Measurements from ENCODE around the gene TMEM43.

DNA sequence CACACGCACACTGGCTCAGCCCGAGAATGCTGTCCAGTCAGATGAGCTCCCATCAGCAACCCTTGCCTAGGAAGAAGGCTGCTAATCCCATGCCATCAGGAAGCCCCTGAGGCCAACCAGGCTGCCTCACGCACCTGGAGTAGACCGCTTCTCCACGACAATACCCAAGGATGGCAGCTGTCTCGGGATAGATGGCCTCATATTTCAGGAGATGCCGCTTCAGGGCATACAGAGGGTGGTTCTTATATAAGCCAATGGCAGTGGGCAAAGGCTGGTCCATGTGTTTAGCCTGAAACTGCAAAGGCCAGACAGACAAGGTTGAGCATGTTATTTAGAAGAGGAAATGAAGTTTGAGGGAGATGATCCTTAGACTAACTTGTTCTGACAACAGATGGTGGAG, 31.3 kb downstream of the TMEM43 start:
- TF ChIP-seq, protein P1, sequence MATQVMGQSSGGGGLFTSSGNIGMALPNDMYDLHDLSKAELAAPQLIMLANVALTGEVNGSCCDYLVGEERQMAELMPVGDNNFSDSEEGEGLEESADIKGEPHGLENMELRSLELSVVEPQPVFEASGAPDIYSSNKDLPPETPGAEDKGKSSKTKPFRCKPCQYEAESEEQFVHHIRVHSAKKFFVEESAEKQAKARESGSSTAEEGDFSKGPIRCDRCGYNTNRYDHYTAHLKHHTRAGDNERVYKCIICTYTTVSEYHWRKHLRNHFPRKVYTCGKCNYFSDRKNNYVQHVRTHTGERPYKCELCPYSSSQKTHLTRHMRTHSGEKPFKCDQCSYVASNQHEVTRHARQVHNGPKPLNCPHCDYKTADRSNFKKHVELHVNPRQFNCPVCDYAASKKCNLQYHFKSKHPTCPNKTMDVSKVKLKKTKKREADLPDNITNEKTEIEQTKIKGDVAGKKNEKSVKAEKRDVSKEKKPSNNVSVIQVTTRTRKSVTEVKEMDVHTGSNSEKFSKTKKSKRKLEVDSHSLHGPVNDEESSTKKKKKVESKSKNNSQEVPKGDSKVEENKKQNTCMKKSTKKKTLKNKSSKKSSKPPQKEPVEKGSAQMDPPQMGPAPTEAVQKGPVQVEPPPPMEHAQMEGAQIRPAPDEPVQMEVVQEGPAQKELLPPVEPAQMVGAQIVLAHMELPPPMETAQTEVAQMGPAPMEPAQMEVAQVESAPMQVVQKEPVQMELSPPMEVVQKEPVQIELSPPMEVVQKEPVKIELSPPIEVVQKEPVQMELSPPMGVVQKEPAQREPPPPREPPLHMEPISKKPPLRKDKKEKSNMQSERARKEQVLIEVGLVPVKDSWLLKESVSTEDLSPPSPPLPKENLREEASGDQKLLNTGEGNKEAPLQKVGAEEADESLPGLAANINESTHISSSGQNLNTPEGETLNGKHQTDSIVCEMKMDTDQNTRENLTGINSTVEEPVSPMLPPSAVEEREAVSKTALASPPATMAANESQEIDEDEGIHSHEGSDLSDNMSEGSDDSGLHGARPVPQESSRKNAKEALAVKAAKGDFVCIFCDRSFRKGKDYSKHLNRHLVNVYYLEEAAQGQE (tag by site-specific recombination; IDR thresholded peaks at IDR 0.05), result no peak
- TF ChIP-seq ZNF184 (tag by site-specific recombination; IDR thresholded peaks at IDR 0.05) (no peak), IKZF3 (tag by site-specific recombination; IDR thresholded peaks at IDR 0.05) (no peak), ZNF768 (tag by site-specific recombination; IDR thresholded peaks at IDR 0.05) (no peak), ZBTB17 (tag by site-specific recombination; IDR thresholded peaks at IDR 0.05) (no peak), ZSCAN30 (tag by site-specific recombination; IDR thresholded peaks at IDR 0.05) (no peak), RBAK (tag by site-specific recombination; IDR thresholded peaks at IDR 0.05) (no peak), ZNF776 (tag by site-specific recombination; IDR thresholded peaks at IDR 0.05; ENCODE audit: borderline replicate concordance) (no peak), ZNF791 (tag by site-specific recombination; IDR thresholded peaks at IDR 0.05) (no peak), ZNF76 (tag by site-specific recombination; IDR thresholded peaks at IDR 0.05; ENCODE audit: borderline replicate concordance, low read depth) (no peak), MYNN (tag by site-specific recombination; IDR thresholded peaks at IDR 0.05; ENCODE audit: borderline replicate concordance) (no peak)
- TF ChIP-seq, protein P2, sequence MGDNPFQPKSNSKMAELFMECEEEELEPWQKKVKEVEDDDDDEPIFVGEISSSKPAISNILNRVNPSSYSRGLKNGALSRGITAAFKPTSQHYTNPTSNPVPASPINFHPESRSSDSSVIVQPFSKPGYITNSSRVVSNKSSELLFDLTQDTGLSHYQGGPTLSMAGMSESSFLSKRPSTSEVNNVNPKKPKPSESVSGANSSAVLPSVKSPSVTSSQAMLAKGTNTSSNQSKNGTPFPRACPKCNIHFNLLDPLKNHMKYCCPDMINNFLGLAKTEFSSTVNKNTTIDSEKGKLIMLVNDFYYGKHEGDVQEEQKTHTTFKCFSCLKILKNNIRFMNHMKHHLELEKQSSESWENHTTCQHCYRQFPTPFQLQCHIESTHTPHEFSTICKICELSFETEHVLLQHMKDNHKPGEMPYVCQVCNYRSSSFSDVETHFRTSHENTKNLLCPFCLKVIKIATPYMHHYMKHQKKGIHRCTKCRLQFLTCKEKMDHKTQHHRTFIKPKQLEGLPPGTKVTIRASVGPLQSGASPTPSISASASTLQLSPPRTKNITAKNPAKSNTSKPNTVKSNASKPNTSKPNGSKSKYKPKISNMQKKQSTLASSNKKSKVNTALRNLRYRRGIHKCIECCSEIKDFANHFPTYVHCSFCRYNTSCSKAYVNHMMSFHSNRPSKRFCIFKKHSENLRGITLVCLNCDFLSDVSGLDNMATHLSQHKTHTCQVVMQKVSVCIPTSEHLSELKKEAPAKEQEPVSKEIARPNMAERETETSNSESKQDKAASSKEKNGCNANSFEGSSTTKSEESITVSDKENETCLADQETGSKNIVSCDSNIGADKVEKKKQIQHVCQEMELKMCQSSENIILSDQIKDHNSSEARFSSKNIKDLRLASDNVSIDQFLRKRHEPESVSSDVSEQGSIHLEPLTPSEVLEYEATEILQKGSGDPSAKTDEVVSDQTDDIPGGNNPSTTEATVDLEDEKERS (tag by site-specific recombination; IDR thresholded peaks at IDR 0.05), result no peak
- TF ChIP-seq, protein P3, sequence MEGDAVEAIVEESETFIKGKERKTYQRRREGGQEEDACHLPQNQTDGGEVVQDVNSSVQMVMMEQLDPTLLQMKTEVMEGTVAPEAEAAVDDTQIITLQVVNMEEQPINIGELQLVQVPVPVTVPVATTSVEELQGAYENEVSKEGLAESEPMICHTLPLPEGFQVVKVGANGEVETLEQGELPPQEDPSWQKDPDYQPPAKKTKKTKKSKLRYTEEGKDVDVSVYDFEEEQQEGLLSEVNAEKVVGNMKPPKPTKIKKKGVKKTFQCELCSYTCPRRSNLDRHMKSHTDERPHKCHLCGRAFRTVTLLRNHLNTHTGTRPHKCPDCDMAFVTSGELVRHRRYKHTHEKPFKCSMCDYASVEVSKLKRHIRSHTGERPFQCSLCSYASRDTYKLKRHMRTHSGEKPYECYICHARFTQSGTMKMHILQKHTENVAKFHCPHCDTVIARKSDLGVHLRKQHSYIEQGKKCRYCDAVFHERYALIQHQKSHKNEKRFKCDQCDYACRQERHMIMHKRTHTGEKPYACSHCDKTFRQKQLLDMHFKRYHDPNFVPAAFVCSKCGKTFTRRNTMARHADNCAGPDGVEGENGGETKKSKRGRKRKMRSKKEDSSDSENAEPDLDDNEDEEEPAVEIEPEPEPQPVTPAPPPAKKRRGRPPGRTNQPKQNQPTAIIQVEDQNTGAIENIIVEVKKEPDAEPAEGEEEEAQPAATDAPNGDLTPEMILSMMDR (tag by site-specific recombination; IDR thresholded peaks at IDR 0.05), result no peak
- TF ChIP-seq, protein P4, sequence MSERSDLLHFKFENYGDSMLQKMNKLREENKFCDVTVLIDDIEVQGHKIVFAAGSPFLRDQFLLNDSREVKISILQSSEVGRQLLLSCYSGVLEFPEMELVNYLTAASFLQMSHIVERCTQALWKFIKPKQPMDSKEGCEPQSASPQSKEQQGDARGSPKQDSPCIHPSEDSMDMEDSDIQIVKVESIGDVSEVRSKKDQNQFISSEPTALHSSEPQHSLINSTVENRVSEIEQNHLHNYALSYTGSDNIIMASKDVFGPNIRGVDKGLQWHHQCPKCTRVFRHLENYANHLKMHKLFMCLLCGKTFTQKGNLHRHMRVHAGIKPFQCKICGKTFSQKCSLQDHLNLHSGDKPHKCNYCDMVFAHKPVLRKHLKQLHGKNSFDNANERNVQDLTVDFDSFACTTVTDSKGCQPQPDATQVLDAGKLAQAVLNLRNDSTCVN (tag by site-specific recombination; optimal IDR thresholded peaks at IDR 0.05), result no peak
